NCI-H748 (cell line): Measurements from ENCODE around the gene SPX.

Source experiments
- DNase-seq: peaks from one replicate; lab custom pipeline; 2025; ENCODE audit not compliant: unreplicated experiment; lab: John Stamatoyannopoulos, UW

The SPX gene

DNA sequence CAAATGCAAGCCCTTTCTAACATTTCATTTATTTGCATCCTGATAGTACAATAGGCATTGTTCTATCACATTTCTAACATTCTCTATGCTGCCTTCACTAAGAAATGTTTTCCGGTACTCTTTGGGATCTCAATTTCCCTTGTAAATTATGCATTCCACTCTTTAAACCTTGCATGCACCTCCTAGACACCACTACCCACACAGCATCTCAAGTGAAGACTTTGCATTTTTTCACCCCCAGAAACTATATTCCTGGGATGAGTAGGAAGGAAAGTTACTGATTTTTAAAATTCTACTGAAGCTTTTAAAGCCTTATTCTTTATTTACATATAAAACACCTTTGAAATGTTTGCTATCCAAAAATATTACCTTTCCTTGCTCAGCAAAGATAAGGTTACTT lies 51.4 kb downstream of the SPX start:
- no peak for DNase-seq

DNA sequence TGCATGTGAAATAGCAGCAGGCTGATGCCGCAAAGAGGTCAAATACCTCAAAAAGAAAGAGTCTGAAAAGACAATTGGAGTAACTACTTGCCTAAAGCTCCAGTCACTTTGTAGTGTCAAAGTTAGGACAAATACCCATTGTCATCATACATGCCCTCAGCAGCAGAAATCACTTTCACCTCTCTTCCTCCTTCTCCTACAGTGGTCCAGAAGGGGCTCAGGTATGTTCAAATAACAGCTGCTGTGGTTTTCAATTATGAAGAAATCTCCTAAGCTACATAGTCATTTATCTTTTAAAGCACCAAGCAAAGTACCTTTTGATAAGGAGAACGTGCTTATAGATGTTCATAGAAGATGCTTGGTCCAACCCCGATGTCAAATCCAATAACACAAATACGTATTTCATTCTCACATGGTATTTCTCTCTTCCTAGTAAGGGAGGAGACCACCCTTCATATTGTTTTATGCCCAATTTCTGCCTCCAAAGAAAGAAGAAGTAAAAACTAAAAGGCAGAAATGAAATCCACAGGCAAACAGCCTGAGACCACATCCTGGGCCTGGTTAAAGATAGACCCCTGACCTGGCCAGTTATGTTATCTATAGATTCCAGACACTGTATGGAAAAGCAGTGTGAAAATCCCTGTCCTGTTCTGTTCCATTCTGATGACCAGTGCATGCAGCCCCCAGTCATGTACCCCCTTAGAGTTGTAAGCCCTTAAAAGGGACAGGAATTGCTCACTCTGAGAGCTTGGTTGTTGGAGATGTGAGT lies 54.8 kb downstream of the SPX start:
- no peak for DNase-seq
